ENCODE data around the gene C3orf22.

C3orf22 gene

DNA sequence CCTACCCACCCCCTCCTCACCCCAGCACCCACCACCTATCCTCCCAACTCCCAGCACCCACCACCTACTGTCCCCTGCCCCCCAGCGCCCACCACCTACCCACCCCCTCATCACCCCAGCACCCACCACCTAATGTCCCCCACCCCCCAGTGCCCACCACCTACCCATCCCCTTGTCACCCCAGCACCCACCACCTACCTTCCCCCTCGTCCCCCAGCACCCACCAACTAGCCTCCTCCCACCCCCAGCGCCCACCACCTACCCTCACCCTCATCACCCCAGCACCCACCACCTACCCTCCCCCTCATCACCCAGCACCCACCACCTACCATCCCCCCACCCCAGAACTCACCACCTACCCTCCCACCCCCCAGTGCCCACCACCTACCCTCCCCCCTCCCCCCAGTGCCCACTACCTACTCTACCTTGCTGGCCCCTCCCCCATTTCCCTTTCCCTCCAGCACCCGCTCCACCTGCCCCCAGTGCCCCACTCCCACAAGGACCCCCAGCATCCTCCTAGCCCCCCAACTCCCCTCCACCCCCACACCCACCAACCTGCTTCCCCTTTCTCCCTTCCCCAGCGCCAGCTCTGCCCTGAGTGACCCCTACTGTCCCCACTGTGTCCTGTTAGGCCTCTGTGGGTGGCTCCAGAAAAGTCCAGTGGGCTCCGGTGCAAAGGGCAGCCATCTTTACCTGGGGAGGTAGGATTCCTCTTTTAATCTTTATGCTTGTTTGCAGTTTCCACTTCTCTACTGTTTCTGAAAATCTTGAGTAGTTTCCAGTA lies 42.4 kb downstream of the C3orf22 start:
- TF ChIP-seq, protein P1, sequence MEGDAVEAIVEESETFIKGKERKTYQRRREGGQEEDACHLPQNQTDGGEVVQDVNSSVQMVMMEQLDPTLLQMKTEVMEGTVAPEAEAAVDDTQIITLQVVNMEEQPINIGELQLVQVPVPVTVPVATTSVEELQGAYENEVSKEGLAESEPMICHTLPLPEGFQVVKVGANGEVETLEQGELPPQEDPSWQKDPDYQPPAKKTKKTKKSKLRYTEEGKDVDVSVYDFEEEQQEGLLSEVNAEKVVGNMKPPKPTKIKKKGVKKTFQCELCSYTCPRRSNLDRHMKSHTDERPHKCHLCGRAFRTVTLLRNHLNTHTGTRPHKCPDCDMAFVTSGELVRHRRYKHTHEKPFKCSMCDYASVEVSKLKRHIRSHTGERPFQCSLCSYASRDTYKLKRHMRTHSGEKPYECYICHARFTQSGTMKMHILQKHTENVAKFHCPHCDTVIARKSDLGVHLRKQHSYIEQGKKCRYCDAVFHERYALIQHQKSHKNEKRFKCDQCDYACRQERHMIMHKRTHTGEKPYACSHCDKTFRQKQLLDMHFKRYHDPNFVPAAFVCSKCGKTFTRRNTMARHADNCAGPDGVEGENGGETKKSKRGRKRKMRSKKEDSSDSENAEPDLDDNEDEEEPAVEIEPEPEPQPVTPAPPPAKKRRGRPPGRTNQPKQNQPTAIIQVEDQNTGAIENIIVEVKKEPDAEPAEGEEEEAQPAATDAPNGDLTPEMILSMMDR (IDR thresholded peaks at IDR 0.05; ENCODE audit: low read depth, low read length) = no peak
- no peak overlapping the region for H3K4me3 ChIP-seq (ENCODE audit: low read depth, low read length)

DNA sequence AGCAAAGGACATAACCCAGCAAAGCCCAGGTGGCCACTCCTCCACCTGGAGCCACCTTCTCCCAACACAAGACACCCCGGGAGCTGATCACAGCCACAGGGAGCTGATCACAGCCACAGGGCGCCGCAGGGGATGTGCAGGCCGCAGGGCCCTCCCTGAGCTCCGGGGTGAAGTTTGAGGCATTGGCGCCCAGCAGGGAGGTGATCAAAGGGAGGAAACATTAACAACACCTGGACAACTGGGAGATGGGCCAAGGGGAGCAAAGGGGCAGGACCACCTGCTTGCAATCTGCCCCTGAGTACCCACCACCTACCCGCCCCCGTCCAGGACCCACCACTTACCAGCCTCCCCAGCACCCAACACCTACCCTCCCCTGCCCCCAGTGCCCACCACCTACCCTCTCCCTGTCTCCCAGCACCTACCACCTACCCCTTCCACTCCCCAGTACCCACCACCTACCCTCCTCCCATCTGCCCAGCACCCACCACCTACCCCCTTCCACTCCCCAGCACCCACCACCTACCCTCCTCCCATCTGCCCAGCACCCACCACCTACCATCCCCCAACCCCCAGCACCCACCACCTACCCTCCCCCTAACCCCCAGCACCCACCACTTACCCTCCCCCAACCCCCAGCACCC lies 43.5 kb downstream of the C3orf22 start:
- TF ChIP-seq, protein P1 (IDR thresholded peaks at IDR 0.05; ENCODE audit: low read depth, low read length) = no peak
- no peak overlapping the region for H3K4me3 ChIP-seq (ENCODE audit: low read depth, low read length)

DNA sequence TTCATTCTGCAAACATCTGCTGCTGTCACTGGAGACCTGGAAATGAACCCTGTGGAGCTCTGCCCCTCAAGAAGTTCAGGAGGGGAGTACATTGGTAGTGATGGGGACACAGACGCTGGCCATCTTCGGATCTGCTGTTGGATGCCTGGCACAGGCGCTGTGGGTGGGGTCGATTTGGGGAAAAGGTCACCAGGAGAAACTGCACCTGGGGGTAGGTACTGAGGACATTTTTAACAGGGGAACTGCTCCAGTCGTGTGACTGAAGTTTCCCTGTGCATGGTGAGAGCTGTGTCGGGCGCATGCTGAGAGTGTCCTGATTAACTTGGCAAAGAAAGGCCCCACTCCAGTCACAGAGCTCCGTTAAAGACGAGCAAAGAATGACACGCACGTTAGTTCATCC lies 44.6 kb downstream of the C3orf22 start:
- TF ChIP-seq, protein P1 (IDR thresholded peaks at IDR 0.05; ENCODE audit: low read depth, low read length) = no peak
- no peak overlapping the region for H3K4me3 ChIP-seq (ENCODE audit: low read depth, low read length)

DNA sequence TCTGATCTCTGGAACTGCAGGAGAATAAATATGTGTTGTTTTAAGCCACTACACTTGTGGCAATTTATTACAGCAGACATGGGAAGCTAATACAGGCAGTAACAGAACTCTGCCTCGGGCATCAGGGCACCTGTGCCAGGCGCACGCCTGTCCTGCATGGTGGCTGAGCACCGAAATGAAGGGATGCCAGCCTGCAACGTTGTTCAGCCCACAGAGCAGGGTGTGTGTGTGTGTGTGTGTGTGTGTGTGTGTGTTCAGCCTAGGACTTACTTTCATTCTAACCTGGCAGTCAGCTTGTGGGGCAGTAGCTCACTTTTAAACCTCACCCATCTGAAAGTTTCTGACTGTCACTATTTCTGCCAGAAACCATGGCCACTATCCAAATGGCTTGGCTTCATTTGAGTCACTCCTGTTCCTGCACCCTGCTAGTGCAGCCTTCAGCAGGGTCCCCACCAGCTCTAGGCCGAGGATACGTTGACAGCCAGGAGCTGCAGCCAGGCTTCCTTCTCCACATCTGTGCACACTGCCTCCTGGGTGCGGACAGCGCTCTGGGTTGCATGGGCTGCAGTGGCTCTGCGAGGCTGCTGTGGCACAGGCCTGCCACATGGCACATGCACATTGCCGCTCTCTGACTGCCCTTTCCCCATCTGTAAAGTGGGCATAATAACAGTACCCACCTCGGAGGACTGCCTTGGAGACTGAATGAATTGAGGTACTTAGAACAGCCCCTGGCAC lies 45.6 kb downstream of the C3orf22 start:
- no peak overlapping the region for H3K4me3 ChIP-seq (ENCODE audit: low read depth, low read length)
- TF ChIP-seq, protein P1 (IDR thresholded peaks at IDR 0.05; ENCODE audit: low read depth, low read length) = no peak

DNA sequence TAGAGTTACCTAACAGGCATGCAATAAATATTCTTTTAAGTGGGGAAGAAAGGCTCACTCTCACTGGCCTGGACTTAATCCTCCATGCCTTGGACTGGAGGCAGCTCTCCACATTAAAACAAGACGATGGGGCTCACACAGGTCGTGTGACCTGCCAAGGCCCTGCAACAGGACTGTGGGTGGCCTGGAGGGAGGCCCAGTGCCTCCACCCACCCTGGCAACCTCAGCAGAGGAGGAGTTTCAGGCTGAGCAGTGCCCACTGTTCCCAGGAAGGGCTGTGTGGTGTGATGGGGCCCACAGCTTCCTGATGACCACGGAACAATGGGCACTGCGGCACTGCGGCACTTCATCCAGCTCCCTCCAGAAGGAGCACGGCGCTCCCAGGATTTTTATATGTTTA lies 46.7 kb downstream of the C3orf22 start:
- no peak overlapping the region for H3K4me3 ChIP-seq (ENCODE audit: low read depth, low read length)
- TF ChIP-seq, protein P1 (IDR thresholded peaks at IDR 0.05; ENCODE audit: low read depth, low read length) = no peak

DNA sequence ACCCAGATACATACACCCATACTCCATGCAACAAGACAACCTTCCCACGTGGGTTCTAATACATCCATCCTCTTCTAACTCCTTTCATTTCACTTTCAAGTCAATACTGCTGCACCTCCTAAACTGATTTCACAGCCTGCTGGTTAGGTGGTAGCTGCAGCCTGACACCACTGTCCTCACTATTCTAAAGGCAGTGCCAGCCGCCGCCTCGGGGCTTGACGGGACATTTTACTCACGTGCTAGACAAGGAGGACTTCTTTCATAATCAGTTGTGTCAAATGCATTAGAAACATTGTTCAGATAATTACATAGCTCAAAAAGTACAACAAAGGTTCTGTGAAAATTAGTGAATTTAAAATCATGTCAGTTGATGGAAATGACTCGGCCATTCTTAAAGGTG lies 47.4 kb downstream of the C3orf22 start:
- H3K4me3 ChIP-seq (ENCODE audit: low read depth, low read length) = no peak overlapping the region
- TF ChIP-seq, protein P1 (IDR thresholded peaks at IDR 0.05; ENCODE audit: low read depth, low read length) = no peak
